Liver (tissue), 3 donors: ENCODE measurements around the gene DGCR8.

Experiments used
- EGR1 ChIP-seq, 2 donors: IDR thresholded peaks; 2 replicates each; pipeline ENCODE4 v1.6.1; 2016 to 2018; ENCODE audit warnings: antibody characterized with exemption in 2 of 2, low read depth in 2 of 2
- FOXA2 ChIP-seq: IDR thresholded peaks from 2 replicates; pipeline ENCODE4 v1.6.1; 2016; ENCODE audit warnings: antibody characterized with exemption
- RXRA ChIP-seq, 2 donors: IDR thresholded peaks; 2 replicates each; pipeline ENCODE4 v1.6.1; 2017 to 2018; ENCODE audit warnings: antibody characterized with exemption in 2 of 2, mild to moderate bottlenecking in 1 of 2
- SP1 ChIP-seq: IDR thresholded peaks from 2 replicates; pipeline ENCODE4 v1.6.1; 2018; ENCODE audit warnings: antibody characterized with exemption, mild to moderate bottlenecking
- YY1 ChIP-seq: IDR thresholded peaks from 2 replicates; pipeline ENCODE4 v1.6.1; 2016; ENCODE audit warnings: antibody characterized with exemption, mild to moderate bottlenecking
- TF ChIP-seq, protein P1 (sequence below): fragments of 150-350 bp; IDR thresholded peaks from 2 replicates; pipeline ENCODE4 v1.5.1; 2017; ENCODE audit warnings: improper control_type of control experiment, low read depth, low read length; ENCODE audit not compliant: missing input control
- TF ChIP-seq, protein P2 (sequence below): IDR thresholded peaks from 2 replicates; pipeline ENCODE4 v1.6.1; 2016; ENCODE audit warnings: antibody characterized with exemption
- donor health status: healthy.
- donor health status: healthy.

DNA sequence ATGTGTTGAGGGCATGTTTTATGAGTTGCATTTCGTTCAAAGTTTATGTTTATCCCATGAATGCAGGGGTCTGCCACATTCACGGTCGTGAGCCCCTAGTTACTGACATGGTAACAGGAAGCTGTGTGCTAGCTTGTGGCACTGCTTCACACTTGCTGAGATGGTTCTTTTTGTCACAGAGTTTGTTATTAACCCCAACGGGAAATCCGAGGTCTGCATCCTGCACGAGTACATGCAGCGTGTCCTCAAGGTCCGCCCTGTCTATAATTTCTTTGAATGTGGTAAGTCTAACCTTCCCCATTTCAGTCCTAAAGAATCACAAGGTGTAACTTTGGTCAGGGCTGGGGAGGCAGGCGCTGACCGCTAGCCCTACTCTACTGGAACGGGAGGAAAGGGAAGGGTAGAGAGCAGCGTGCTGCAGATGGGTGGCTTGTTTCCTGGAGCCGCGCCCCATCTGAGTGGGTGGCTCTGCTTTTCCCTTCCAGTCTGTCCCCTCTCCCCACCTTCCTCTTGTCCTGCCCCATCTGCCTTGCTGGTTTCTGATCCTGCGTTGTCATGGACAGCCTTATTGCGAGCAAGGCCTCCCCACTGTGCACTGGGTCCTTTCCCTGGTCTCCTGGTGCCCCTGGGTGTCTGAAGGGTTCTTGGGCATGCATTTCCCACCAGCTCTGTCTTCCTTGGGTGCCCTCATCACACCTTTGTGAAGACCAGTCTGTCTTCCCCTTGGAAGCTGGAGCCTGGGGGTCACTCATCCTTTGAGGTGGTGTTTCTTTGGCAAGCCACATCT is 11.8 kb downstream of the DGCR8 start:
- TF ChIP-seq, protein P1, sequence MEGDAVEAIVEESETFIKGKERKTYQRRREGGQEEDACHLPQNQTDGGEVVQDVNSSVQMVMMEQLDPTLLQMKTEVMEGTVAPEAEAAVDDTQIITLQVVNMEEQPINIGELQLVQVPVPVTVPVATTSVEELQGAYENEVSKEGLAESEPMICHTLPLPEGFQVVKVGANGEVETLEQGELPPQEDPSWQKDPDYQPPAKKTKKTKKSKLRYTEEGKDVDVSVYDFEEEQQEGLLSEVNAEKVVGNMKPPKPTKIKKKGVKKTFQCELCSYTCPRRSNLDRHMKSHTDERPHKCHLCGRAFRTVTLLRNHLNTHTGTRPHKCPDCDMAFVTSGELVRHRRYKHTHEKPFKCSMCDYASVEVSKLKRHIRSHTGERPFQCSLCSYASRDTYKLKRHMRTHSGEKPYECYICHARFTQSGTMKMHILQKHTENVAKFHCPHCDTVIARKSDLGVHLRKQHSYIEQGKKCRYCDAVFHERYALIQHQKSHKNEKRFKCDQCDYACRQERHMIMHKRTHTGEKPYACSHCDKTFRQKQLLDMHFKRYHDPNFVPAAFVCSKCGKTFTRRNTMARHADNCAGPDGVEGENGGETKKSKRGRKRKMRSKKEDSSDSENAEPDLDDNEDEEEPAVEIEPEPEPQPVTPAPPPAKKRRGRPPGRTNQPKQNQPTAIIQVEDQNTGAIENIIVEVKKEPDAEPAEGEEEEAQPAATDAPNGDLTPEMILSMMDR = no peak
- no peak for TF ChIP-seq YY1
- TF ChIP-seq, protein P2, sequence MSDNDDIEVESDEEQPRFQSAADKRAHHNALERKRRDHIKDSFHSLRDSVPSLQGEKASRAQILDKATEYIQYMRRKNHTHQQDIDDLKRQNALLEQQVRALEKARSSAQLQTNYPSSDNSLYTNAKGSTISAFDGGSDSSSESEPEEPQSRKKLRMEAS = no peak
- TF ChIP-seq FOXA2 = no peak
- TF ChIP-seq RXRA (IDR thresholded peaks at IDR 0.05) = no peak
- TF ChIP-seq EGR1 (IDR thresholded peaks at IDR 0.05; ENCODE audit: low read depth in 2 of 2) = no peak
- no peak for TF ChIP-seq SP1
